HEK293 (cell line): Measurements from ENCODE around the gene NUP153.

Source experiments
- GLIS2 ChIP-seq: fragments of 450-650 bp; formaldehyde crosslinking; IDR thresholded peaks from 2 replicates; pipeline ENCODE4 v1.5.1; 2016; ENCODE audit warnings: missing biosample characterization, missing genetic modification characterization
- KLF8 ChIP-seq: fragments of 450-650 bp; formaldehyde crosslinking; IDR thresholded peaks from 2 replicates; pipeline ENCODE4 v1.5.1; 2016; ENCODE audit warnings: missing biosample characterization, missing genetic modification characterization
- PRDM6 ChIP-seq: fragments of 450-650 bp; formaldehyde crosslinking; IDR thresholded peaks from 2 replicates; pipeline ENCODE4 v1.5.1; 2017; ENCODE audit warnings: missing biosample characterization, missing genetic modification characterization
- ZBTB17 ChIP-seq: fragments of 450-650 bp; formaldehyde crosslinking; IDR thresholded peaks from 2 replicates; pipeline ENCODE4 v1.5.1; 2016; ENCODE audit warnings: missing biosample characterization, missing genetic modification characterization
- ZFHX2 ChIP-seq: fragments of 450-650 bp; formaldehyde crosslinking; conservative IDR thresholded peaks from 2 replicates; pipeline ENCODE4 v1.5.1; 2016; ENCODE audit warnings: missing biosample characterization, missing genetic modification characterization
- ZIC2 ChIP-seq: fragments of 450-650 bp; formaldehyde crosslinking; IDR thresholded peaks from 2 replicates; pipeline ENCODE4 v1.5.1; 2016; ENCODE audit warnings: missing biosample characterization, missing genetic modification characterization
- ZNF324 ChIP-seq: fragments of 450-650 bp; formaldehyde crosslinking; IDR thresholded peaks from 2 replicates; pipeline ENCODE4 v1.5.1; 2016; ENCODE audit warnings: missing biosample characterization, missing genetic modification characterization
- ZNF354C ChIP-seq: fragments of 450-650 bp; formaldehyde crosslinking; IDR thresholded peaks from 2 replicates; pipeline ENCODE4 v1.5.1; 2016; ENCODE audit warnings: missing biosample characterization, missing genetic modification characterization, low read depth, borderline replicate concordance
- ZNF561 ChIP-seq: fragments of 450-650 bp; IDR thresholded peaks from 2 replicates; pipeline ENCODE4 v1.5.1; 2018; ENCODE audit warnings: missing biosample characterization, missing genetic modification characterization, borderline replicate concordance
- ZNF600 ChIP-seq: fragments of 450-650 bp; formaldehyde crosslinking; IDR thresholded peaks from 2 replicates; pipeline ENCODE4 v1.5.1; 2016; ENCODE audit warnings: missing biosample characterization, missing genetic modification characterization
- ZXDB ChIP-seq: fragments of 450-650 bp; formaldehyde crosslinking; IDR thresholded peaks from 2 replicates; pipeline ENCODE4 v1.5.1; 2016; ENCODE audit warnings: missing biosample characterization, missing genetic modification characterization
- TF ChIP-seq, protein P1 (sequence below): sonication (generic); formaldehyde crosslinking; IDR thresholded peaks from 2 replicates; pipeline ENCODE4 v1.8.1; 2022; ENCODE audit warnings: mild to moderate bottlenecking, moderate library complexity, missing genetic modification reagents
- TF ChIP-seq, protein P2 (sequence below): fragments of 450-650 bp; formaldehyde crosslinking; IDR thresholded peaks from 2 replicates; pipeline ENCODE4 v1.5.1; 2017; ENCODE audit warnings: missing biosample characterization, missing genetic modification characterization
- TF ChIP-seq, protein P3 (sequence below): fragments of 450-650 bp; formaldehyde crosslinking; IDR thresholded peaks from 2 replicates; pipeline ENCODE4 v1.5.1; 2016; ENCODE audit warnings: missing biosample characterization, missing genetic modification characterization
- TF ChIP-seq, protein P4 (sequence below): fragments of 450-650 bp; formaldehyde crosslinking; IDR thresholded peaks from 2 replicates; pipeline ENCODE4 v1.5.1; 2016; ENCODE audit warnings: missing biosample characterization, missing genetic modification characterization
- TF ChIP-seq, protein P5 (sequence below): fragments of 450-650 bp; formaldehyde crosslinking; IDR thresholded peaks from 2 replicates; pipeline ENCODE4 v1.5.1; 2016; ENCODE audit warnings: missing biosample characterization, missing genetic modification characterization

Gene NUP153

DNA sequence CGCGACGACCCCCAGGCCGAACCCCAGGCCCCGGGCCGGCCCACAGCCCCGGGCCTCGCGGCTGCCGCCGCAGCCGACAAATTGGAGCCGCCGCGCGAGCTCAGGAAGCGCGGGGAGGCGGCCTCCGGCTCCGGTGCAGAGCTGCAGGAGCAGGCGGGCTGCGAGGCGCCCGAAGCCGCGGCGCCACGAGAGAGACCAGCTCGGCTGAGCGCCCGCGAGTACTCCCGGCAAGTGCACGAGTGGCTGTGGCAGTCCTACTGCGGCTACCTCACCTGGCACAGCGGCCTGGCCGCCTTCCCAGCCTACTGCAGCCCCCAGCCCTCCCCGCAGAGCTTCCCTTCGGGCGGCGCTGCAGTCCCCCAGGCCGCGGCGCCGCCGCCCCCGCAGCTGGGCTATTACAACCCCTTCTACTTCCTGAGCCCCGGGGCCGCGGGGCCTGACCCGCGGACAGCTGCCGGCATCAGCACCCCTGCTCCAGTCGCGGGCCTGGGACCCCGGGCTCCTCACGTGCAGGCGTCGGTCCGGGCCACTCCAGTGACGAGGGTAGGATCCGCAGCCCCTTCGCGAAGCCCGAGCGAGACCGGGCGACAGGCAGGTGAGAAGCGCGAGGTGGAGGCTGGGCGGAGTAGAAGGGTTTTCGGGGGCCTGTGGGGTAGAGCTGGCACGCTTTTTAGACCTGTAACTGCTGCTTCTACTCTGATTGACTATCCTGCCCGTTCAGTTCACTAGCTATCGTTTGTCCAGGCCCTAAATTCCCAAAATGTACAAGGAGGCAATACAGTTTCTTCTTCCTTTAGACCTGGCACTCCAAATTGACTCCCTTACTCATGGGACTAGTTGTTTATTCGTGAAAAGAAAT, 106.0 kb downstream of the NUP153 start (continued):
- TF ChIP-seq, protein P1, sequence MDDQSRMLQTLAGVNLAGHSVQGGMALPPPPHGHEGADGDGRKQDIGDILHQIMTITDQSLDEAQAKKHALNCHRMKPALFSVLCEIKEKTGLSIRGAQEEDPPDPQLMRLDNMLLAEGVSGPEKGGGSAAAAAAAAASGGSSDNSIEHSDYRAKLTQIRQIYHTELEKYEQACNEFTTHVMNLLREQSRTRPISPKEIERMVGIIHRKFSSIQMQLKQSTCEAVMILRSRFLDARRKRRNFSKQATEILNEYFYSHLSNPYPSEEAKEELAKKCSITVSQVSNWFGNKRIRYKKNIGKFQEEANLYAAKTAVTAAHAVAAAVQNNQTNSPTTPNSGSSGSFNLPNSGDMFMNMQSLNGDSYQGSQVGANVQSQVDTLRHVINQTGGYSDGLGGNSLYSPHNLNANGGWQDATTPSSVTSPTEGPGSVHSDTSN, result peak; percentile 58; the same call in 1 of the 2 replicates
- TF ChIP-seq, protein P2, sequence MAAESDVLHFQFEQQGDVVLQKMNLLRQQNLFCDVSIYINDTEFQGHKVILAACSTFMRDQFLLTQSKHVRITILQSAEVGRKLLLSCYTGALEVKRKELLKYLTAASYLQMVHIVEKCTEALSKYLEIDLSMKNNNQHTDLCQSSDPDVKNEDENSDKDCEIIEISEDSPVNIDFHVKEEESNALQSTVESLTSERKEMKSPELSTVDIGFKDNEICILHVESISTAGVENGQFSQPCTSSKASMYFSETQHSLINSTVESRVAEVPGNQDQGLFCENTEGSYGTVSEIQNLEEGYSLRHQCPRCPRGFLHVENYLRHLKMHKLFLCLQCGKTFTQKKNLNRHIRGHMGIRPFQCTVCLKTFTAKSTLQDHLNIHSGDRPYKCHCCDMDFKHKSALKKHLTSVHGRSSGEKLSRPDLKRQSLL (tag by site-specific recombination), result no peak
- no peak for TF ChIP-seq ZNF354C (tag by site-specific recombination)
- no peak for TF ChIP-seq ZNF324 (tag by site-specific recombination)
- peak; percentile 65 for TF ChIP-seq ZXDB (tag by site-specific recombination)
- peak; percentile 19; the same call in 1 of the 2 replicates for TF ChIP-seq ZNF561 (tag by site-specific recombination)
- TF ChIP-seq ZBTB17 (tag by site-specific recombination), result peak; percentile 33
- TF ChIP-seq, protein P3, sequence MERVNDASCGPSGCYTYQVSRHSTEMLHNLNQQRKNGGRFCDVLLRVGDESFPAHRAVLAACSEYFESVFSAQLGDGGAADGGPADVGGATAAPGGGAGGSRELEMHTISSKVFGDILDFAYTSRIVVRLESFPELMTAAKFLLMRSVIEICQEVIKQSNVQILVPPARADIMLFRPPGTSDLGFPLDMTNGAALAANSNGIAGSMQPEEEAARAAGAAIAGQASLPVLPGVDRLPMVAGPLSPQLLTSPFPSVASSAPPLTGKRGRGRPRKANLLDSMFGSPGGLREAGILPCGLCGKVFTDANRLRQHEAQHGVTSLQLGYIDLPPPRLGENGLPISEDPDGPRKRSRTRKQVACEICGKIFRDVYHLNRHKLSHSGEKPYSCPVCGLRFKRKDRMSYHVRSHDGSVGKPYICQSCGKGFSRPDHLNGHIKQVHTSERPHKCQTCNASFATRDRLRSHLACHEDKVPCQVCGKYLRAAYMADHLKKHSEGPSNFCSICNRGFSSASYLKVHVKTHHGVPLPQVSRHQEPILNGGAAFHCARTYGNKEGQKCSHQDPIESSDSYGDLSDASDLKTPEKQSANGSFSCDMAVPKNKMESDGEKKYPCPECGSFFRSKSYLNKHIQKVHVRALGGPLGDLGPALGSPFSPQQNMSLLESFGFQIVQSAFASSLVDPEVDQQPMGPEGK (tag by site-specific recombination), result peak; percentile 31
- 0 out of 2 replicates have a peak, but pooled peaks have one; percentile 43 for TF ChIP-seq GLIS2
- TF ChIP-seq ZIC2, result peak; percentile 12; the same call in 1 of the 2 replicates
- TF ChIP-seq, protein P4, sequence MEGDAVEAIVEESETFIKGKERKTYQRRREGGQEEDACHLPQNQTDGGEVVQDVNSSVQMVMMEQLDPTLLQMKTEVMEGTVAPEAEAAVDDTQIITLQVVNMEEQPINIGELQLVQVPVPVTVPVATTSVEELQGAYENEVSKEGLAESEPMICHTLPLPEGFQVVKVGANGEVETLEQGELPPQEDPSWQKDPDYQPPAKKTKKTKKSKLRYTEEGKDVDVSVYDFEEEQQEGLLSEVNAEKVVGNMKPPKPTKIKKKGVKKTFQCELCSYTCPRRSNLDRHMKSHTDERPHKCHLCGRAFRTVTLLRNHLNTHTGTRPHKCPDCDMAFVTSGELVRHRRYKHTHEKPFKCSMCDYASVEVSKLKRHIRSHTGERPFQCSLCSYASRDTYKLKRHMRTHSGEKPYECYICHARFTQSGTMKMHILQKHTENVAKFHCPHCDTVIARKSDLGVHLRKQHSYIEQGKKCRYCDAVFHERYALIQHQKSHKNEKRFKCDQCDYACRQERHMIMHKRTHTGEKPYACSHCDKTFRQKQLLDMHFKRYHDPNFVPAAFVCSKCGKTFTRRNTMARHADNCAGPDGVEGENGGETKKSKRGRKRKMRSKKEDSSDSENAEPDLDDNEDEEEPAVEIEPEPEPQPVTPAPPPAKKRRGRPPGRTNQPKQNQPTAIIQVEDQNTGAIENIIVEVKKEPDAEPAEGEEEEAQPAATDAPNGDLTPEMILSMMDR (tag by site-specific recombination), result peak; percentile 46; the same call in 1 of the 2 replicates
- no peak for TF ChIP-seq KLF8 (tag by site-specific recombination)
- TF ChIP-seq ZFHX2 (tag by site-specific recombination), result peak; percentile 61
- no peak for TF ChIP-seq PRDM6 (tag by site-specific recombination)
- TF ChIP-seq ZNF600 (tag by site-specific recombination), result no peak
- TF ChIP-seq, protein P5, sequence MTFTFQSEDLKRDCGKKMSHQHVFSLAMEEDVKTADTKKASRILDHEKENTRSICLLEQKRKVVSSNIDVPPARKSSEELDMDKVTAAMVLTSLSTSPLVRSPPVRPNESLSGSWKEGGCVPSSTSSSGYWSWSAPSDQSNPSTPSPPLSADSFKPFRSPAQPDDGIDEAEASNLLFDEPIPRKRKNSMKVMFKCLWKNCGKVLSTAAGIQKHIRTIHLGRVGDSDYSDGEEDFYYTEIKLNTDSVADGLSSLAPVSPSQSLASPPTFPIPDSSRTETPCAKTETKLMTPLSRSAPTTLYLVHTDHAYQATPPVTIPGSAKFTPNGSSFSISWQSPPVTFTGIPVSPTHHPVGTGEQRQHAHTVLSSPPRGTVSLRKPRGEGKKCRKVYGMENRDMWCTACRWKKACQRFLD (tag by site-specific recombination), result no peak
